ENCODE measurements around the gene TDRD7.

Gene TDRD7

DNA sequence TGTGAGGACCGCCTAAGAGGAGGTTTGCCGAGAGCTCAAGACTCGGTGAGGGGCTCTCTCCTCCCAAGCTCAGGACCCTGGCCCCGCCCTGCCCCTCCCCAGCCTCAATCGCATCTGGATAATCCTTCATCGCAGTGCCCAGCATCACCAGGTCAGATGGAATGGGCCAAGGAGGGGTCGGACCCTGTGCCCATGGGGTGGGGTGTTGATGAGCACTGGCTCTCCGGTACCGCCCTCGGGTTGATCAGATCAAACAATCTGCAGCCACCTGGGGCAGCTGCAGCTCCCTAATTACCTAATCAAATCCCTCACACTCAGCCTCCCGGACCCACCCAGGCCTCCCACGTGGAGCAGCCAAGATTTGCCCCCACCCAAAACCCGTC lies 24.4 kb upstream of the TDRD7 start:
- DNase-seq = no peak

GRCh38 chr9:97387936-97388684 lies 23.8 kb upstream of the TDRD7 start:
- no peak for DNase-seq

- DNase-seq = peak; percentile 27 to 66
Observed at GRCh38 chr9:97388721-97389238, 23.1 kb upstream of the TDRD7 start.

- no peak for DNase-seq
Observed at GRCh38 chr9:97389249-97389648, 22.6 kb upstream of the TDRD7 start.

- DNase-seq = no peak
Observed at GRCh38 chr9:97390791-97391406, 21.0 kb upstream of the TDRD7 start.

DNA sequence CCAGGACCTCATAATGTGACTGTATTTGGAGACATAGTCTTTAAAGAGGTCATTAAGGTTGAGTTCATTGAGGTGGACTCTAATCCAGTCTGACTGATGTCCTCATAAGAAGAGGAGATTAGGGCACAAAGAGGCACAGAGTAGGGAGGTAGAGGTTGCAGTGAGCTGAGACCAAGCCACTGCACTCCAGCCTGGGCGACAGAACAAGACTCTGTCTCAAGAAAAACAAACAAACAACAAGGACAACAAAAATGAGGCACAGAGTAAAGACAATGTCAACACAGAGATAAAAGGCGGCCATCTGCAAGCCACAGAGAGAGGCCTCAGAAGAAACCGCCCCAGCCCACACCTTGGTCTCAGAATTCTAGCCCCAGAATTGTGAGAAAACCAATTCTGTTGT lies 17.0 kb upstream of the TDRD7 start:
- no peak for DNase-seq

- DNase-seq = no peak
Observed at GRCh38 chr9:97395745-97396144, 16.2 kb upstream of the TDRD7 start.

DNA sequence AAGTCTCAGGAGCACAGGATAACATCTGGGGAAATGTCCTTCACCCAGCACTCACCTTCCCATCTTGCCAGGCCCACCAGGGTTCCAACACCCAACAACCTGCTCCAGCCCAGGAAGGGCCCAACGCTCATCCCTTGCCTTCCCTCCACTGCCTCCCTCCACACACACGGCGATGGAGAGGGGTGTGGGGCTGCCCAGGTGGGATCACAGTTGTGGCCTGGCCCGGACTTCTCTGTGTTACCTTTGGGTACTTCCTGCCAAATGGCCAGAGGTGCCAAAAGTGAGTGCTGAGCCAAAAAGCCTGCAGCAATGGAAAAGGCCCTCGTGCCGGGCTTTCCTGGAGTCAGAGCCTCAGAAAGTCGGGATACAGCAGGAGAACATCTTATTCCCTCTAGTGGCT lies 15.6 kb upstream of the TDRD7 start:
- no peak for DNase-seq

- DNase-seq = no peak
Observed at GRCh38 chr9:97397220-97397619, 14.7 kb upstream of the TDRD7 start.

- peak; percentile 63 to 67 for DNase-seq
Observed at GRCh38 chr9:97398999-97399758, 12.7 kb upstream of the TDRD7 start.

DNA sequence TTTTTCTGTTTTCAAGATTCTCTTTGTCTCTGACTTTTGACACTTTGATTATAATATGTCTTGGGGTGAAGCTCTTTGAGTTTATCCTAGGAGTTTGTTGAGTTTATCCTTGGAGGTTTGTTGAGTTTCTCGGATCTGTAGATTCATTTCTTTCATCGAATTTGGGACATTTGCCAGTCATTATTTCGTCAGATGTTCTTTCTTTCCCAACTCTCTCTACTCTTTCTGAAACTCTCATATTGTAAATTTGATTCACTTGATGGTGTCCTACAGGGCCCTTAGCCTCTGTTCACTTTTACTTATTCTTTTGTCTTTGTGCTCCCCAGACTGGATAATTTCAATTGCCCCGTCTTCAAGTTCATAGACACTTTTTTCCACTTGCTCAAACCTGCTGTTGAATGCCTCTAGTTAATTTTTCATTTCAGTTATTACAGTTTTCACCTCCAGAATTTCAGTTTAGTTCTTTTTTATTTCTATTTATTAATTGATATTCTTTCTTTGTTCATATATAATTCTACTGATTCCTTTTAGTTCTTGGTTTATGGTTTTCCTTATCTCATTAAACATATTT lies 8.1 kb upstream of the TDRD7 start:
- DNase-seq = no peak

- no peak for DNase-seq
Observed at GRCh38 chr9:97405551-97405950, 6.3 kb upstream of the TDRD7 start.

- DNase-seq = no peak
Observed at GRCh38 chr9:97406620-97407177, 5.2 kb upstream of the TDRD7 start.

DNA sequence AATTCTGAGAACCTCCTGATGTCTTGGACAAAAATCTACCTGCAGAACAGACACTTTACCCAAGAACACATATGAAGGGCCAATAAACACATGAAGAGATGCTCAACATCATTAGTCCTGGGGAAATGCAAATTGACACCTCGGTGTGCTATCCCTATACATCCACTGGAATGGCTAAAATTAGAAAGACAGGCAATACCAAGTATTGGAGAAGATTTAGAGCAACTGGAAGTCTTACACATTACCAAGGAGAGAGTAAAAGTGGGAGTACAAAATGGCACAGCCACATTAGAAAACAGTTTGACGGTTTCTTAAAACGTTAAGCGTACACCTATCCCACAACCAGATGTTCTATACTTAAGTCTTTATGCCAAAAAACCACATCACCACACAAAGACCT lies 3.3 kb upstream of the TDRD7 start:
- no peak for DNase-seq

DNA sequence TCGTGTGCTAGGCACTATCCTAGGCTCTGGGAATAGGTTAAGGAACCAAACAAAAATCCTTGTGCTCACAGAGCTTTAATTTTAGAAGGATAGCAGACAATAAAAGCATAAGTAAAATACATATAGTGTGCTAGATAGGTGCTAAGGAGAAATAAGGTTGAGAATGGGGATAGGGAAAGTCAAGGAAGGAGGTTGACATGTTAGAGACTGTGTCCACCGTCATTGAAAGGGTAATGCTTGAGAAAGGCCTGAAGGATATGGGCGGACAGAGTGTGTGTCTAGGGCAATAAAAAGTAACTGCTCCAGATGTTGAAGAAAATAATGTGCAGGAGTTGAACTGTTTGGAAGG lies 482 bp upstream of the TDRD7 start:
- no peak for DNase-seq

- DNase-seq = peak in 1 of 2 donors; percentile 35
Observed at GRCh38 chr9:97412626-97413385, 910 bp downstream of the TDRD7 start.

DNA sequence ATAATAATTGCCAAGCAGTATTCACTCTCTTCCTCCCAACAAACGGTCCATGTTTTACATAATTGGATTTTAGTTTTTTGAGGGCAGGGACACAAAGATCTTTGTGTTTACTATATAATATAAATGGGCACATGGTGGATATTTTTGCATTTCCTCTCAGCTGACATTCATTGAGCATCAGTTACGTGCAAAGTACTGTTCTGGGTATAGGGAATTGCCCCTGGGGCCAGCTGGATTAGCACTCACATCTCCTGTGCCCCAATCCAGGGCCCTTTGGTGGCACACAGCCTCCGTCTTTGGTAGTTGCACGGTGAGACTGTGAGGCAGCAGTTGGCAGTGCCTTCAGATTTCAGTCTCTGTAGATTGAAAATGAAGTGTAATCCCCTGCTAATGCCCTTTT lies 1.6 kb downstream of the TDRD7 start:
- no peak for DNase-seq

DNA sequence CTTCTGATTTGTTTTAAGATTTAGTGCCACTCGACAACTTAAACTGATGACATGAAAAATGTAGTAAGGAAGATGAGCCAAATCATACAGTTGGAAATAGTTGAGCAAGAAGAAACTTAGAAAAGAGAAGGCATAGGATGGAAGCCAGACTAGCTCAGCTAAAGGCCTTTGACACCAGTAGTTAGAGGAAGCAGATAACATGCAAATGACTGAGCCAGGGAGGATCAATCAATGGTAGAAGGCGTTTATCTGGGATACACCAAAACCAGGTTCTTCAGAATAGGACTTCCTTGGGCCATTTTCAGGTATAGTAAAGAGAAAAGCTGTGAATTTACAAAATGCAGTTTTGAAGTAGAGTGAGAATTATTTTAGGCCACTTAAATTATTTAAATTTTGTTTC lies 3.2 kb downstream of the TDRD7 start:
- no peak for DNase-seq

GRCh38 chr9:97418880-97419279 lies 7.0 kb downstream of the TDRD7 start:
- DNase-seq = no peak

GRCh38 chr9:97419309-97419867 lies 7.5 kb downstream of the TDRD7 start:
- DNase-seq = no peak

- DNase-seq = no peak
Observed at GRCh38 chr9:97425336-97425972, 13.6 kb downstream of the TDRD7 start.

GRCh38 chr9:97425973-97426336 lies 14.1 kb downstream of the TDRD7 start:
- DNase-seq = no peak

Data from CD4-positive, alpha-beta T cell treated with Interleukin-4 for 1 hour (primary cell).